ENCODE results near the gene DARS2.
"Not testable (repeated sequence)": the region's sequence is repeated elsewhere in the genome, so short reads cannot be mapped to it uniquely, and the experiment has no call there.

DARS2 gene

GRCh38 chr1:173871091-173871490 is 46.6 kb downstream of the DARS2 start:
- no peak for DNase-seq (ENCODE audit: low read depth, low spot score)
- Histone ChIP-seq H3K9ac (ENCODE audit: insufficient read length) (no peak overlapping the region), H3K9me3 (ENCODE audit: low read depth, low read length) (no peaks in the 10 kb centered on the region), H3K4me3 (no peak overlapping the region), H3K36me3 (ENCODE audit: insufficient read depth, low read length) (peaks cover 37% of the 10 kb centered on the region), H3K27ac (no peak overlapping the region)
- TF ChIP-seq FOXP2 (optimal IDR thresholded peaks at IDR 0.05; ENCODE audit: control extremely low read depth, extremely low read length, insufficient read depth) (no peak), EZH2 (IDR thresholded peaks at IDR 0.05) (no peak), POLR2AphosphoS5 (IDR thresholded peaks at IDR 0.05; ENCODE audit: borderline replicate concordance, low read depth, low read length) (no peak)

- Histone ChIP-seq H3K27ac (no peak overlapping the region), H3K9me3 (ENCODE audit: low read depth, low read length) (no peaks in the 10 kb centered on the region), H3K4me3 (no peak overlapping the region), H3K9ac (ENCODE audit: insufficient read length) (no peak overlapping the region), H3K36me3 (ENCODE audit: insufficient read depth, low read length) (peaks cover 33% of the 10 kb centered on the region)
- TF ChIP-seq POLR2AphosphoS5 (IDR thresholded peaks at IDR 0.05; ENCODE audit: borderline replicate concordance, low read depth, low read length) (no peak), EZH2 (IDR thresholded peaks at IDR 0.05) (no peak), FOXP2 (optimal IDR thresholded peaks at IDR 0.05; ENCODE audit: control extremely low read depth, extremely low read length, insufficient read depth) (no peak)
- no peak for DNase-seq (ENCODE audit: low read depth, low spot score)
These were observed 47.0 kb downstream of the DARS2 start for GRCh38 chr1:173871500-173871899.

GRCh38 chr1:173876732-173877131 is 52.3 kb downstream of the DARS2 start:
- no peak for DNase-seq (ENCODE audit: low read depth, low spot score)
- no peak overlapping the region for H3K4me3 ChIP-seq
- H3K27ac ChIP-seq: no peak overlapping the region
- peaks cover 6% of the 10 kb centered on the region for H3K36me3 ChIP-seq (ENCODE audit: insufficient read depth, low read length)
- H3K9me3 ChIP-seq (ENCODE audit: low read depth, low read length): no peaks in the 10 kb centered on the region
- TF ChIP-seq FOXP2 (optimal IDR thresholded peaks at IDR 0.05; ENCODE audit: control extremely low read depth, extremely low read length, insufficient read depth) (no peak), EZH2 (IDR thresholded peaks at IDR 0.05) (no peak), POLR2AphosphoS5 (IDR thresholded peaks at IDR 0.05; ENCODE audit: borderline replicate concordance, low read depth, low read length) (no peak)
- no peak overlapping the region for H3K9ac ChIP-seq (ENCODE audit: insufficient read length)

- no peak for DNase-seq (ENCODE audit: low read depth, low spot score)
- TF ChIP-seq EZH2 (IDR thresholded peaks at IDR 0.05) (no peak), FOXP2 (optimal IDR thresholded peaks at IDR 0.05; ENCODE audit: control extremely low read depth, extremely low read length, insufficient read depth) (no peak), POLR2AphosphoS5 (IDR thresholded peaks at IDR 0.05; ENCODE audit: borderline replicate concordance, low read depth, low read length) (no peak)
- Histone ChIP-seq H3K36me3 (ENCODE audit: insufficient read depth, low read length) (peaks cover 6% of the 10 kb centered on the region), H3K9me3 (ENCODE audit: low read depth, low read length) (no peaks in the 10 kb centered on the region), H3K27ac (no peak overlapping the region), H3K9ac (ENCODE audit: insufficient read length) (no peak overlapping the region), H3K4me3 (no peak overlapping the region)
These were observed 53.8 kb downstream of the DARS2 start for GRCh38 chr1:173878251-173878650.

- not testable (repeated sequence) for H3K27ac ChIP-seq; H3K9me3 ChIP-seq (ENCODE audit: low read depth, low read length); DNase-seq (ENCODE audit: low read depth, low spot score)
These were observed 56.6 kb downstream of the DARS2 start for GRCh38 chr1:173881117-173881516.

GRCh38 chr1:173884701-173885100 is 60.2 kb downstream of the DARS2 start:
- Histone ChIP-seq H3K9me3 (ENCODE audit: low read depth, low read length) (no peaks in the 10 kb centered on the region), H3K36me3 (ENCODE audit: insufficient read depth, low read length) (peaks cover 11% of the 10 kb centered on the region; the same call in 1 of the 2 replicates), H3K9ac (ENCODE audit: insufficient read length) (no peak overlapping the region), H3K4me3 (no peak overlapping the region), H3K27ac (no peak overlapping the region)
- TF ChIP-seq FOXP2 (optimal IDR thresholded peaks at IDR 0.05; ENCODE audit: control extremely low read depth, extremely low read length, insufficient read depth) (no peak), EZH2 (IDR thresholded peaks at IDR 0.05) (no peak), POLR2AphosphoS5 (IDR thresholded peaks at IDR 0.05; ENCODE audit: borderline replicate concordance, low read depth, low read length) (no peak)
- DNase-seq (ENCODE audit: low read depth, low spot score): no peak

More at GRCh38 chr1:173881117-173881516, 56.6 kb downstream of the DARS2 start:
- not testable (repeated sequence) for H3K36me3 ChIP-seq (ENCODE audit: insufficient read depth, low read length); H3K4me3 ChIP-seq; H3K9ac ChIP-seq (ENCODE audit: insufficient read length)

- Histone ChIP-seq H3K27ac (no peak overlapping the region), H3K9ac (ENCODE audit: insufficient read length) (no peak overlapping the region), H3K4me3 (no peak overlapping the region), H3K36me3 (ENCODE audit: insufficient read depth, low read length) (peaks cover 11% of the 10 kb centered on the region; the same call in 1 of the 2 replicates), H3K9me3 (ENCODE audit: low read depth, low read length) (no peaks in the 10 kb centered on the region)
- no peak for DNase-seq (ENCODE audit: low read depth, low spot score)
- TF ChIP-seq POLR2AphosphoS5 (IDR thresholded peaks at IDR 0.05; ENCODE audit: borderline replicate concordance, low read depth, low read length) (no peak), FOXP2 (optimal IDR thresholded peaks at IDR 0.05; ENCODE audit: control extremely low read depth, extremely low read length, insufficient read depth) (no peak), EZH2 (IDR thresholded peaks at IDR 0.05) (no peak)
These were observed 62.5 kb downstream of the DARS2 start for GRCh38 chr1:173886746-173887611.

- no peak overlapping the region for H3K9ac ChIP-seq (ENCODE audit: insufficient read length)
- no peak overlapping the region for H3K4me3 ChIP-seq
- H3K36me3 ChIP-seq (ENCODE audit: insufficient read depth, low read length): peaks cover 11% of the 10 kb centered on the region; the same call in 1 of the 2 replicates
- no peaks in the 10 kb centered on the region for H3K9me3 ChIP-seq (ENCODE audit: low read depth, low read length)
- no peak for DNase-seq (ENCODE audit: low read depth, low spot score)
- no peak for TF ChIP-seq EZH2 (IDR thresholded peaks at IDR 0.05)
- no peak for TF ChIP-seq POLR2AphosphoS5 (IDR thresholded peaks at IDR 0.05; ENCODE audit: borderline replicate concordance, low read depth, low read length)
- no peak for TF ChIP-seq FOXP2 (optimal IDR thresholded peaks at IDR 0.05; ENCODE audit: control extremely low read depth, extremely low read length, insufficient read depth)
- no peak overlapping the region for H3K27ac ChIP-seq
These were observed 63.2 kb downstream of the DARS2 start for GRCh38 chr1:173887627-173888026.
